Stimulated activated CD4-positive, alpha-beta T cell treated with anti-CD3 and anti-CD28 coated beads, Interleukin-4, amount 100 ng/mL, for 48 hours (primary cell): ENCODE measurements around the gene EPB41L2.
A peak's percentile ranks its signal among the peaks of the same experiment; 100 is the strongest.

Source experiments
- DNase-seq, 2 donors: peaks; one replicate each; pipeline ENCODE4 v3.0.0-alpha.2; 2020; ENCODE audit warnings: low read depth in 2 of 2

The EPB41L2 gene

GRCh38 chr6:130865793-130866192, 197.3 kb downstream of the EPB41L2 start:
- no peak for DNase-seq

GRCh38 chr6:130864344-130864743, 198.7 kb downstream of the EPB41L2 start:
- DNase-seq, result no peak

- DNase-seq, result no peak
Measured at GRCh38 chr6:130863415-130864230, 199.4 kb downstream of the EPB41L2 start.

DNA sequence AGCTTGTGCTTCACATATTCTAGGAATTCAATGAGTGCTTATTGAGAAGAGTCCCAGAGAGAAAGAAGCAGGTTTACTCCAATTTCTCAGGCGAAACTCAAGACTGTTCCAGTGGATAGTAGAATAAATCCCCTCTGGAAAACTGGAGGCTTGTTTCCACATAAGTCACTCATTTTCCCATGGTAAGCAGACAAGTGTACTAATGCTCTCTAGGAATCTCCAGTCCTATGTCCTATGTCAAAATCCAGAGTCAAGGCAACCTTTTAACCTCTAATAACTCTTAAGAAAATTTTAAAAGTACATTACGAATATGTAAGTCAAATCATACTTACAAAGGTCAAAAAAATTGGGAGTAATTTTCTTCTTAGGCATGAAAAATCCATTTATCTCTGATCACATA, 200.7 kb downstream of the EPB41L2 start:
- DNase-seq, result no peak

DNA sequence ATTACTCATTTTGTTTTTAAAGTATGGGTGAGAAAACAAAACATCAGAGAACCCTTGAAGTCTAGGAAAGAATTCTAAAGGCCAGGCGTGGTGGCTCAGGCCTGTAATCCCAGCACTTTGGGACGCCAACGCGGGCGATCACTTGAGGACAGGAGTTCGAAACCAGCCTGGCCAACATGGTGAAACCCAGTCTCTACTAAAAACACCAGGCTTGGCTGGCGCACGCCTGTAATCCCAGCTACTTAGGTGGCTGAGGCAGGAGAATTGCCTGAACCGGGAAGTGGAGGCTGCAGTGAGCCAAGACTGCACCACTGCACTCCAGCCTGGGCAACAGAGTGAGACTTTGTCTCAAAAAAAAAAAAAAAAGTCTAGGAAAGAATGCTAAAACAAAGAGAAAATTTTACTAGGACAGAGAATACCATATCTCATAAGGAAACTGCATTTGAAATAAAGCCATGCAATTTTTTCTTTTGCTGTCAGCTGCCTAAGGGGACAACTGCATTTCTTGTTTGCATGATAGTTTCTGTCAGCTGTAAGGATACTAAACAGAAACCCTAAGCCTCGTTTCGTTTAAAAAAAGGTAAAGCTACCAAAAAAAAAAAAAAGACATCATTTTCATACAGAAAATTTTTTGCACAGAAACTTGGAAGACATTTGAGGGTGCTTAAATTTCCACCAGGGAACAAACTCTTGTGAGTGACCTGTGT, 203.7 kb downstream of the EPB41L2 start:
- no peak for DNase-seq

DNA sequence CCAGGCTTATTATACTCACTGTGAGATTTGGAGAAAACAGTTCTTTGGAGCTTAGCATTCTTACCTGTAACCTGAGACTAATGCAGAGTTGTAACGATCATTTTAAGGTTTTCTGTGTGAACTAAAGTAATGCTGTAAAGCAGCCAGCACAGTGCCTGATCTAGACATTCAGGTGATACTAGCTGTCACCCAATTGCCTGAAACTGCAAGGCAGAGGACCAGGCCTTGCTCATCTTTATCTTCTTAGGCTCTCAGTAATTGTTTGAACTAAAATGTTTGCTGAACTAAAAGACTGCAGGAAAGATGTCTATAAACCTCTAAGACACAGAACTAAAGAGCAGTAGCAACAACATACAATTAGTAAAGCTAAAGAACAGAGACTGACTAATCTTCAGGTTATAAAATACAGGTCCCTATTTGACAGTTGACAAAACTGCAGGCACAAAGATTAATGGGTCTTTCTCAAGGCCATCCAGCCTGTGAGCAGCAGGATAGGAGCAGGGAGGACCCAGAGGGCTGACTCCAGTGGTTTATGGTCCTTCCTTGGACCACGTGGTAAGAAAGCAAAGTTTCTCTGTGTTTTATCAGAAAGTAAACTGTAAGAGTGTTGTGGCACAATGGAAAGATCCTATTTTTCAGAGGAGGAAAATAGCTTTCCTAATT, 204.4 kb downstream of the EPB41L2 start:
- no peak for DNase-seq

- DNase-seq, result no peak
Measured at GRCh38 chr6:130858054-130858453, 205.0 kb downstream of the EPB41L2 start.

GRCh38 chr6:130853555-130854183, 209.4 kb downstream of the EPB41L2 start:
- DNase-seq, result no peak

- no peak for DNase-seq
Measured at GRCh38 chr6:130852844-130853554, 210.0 kb downstream of the EPB41L2 start.

DNA sequence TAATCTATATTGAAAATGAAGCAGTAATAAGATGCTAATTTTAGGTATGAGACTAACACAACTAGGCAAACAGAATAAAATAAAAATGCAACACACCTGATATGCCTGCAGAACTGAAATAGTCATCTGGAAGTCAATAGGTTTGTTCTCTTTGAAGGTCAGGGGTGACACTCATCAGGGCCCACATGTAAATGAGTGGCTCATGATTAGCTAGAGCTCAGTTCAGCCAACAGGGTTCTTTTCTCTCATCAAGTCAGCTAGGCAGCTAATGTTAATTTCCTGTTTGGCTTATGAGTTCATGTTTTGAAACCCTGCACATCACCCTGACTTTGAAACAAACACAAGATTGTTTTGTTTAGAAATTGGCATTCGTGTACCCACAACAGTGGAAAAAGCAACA, 212.0 kb downstream of the EPB41L2 start:
- DNase-seq, result no peak

- no peak for DNase-seq
Measured at GRCh38 chr6:130849594-130849993, 213.5 kb downstream of the EPB41L2 start.

- DNase-seq, result peak in 1 of 2 donors; percentile 4
Measured at GRCh38 chr6:130848945-130849344, 214.1 kb downstream of the EPB41L2 start.

DNA sequence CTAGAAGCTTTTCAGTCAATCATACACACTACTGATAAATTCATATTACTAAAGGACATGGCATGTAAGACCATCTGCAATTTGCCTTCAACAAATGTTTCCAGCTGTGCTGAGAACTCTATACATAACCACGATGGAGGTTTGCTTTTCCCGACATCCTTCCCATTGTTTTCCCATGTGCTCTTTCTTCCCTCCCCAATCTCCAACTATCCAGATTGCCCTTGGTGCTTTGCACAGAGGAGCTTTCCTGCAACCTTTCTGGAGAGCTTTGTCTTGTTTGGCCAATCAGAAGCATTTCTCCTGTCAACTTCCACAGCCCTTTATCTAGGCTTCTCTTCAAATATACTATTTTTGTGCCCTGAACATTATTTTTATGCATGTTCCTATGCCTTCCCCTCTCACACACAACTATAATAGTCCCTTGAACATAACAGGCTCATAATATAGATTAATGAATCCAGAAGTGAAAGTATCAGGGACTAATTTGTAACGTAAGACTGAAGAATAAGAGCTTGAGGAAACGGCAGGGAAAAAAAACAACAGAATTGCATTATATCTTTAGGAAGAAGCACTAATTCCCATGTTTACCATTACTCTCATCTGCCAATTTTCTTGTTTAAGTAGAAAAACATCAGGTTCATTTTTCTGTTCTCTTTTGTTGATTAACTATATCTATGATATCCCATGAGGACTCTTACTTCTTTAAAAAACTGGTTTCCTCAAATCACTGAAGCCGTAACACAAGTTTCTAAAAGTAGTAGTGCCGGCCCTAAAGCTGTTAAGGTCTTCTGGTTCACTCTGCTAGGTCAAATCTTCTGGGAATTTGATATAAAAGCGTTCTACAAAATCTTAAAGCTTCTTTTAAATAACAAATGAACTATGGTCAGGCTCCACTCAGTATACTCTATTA, 215.8 kb downstream of the EPB41L2 start:
- DNase-seq, result no peak

DNA sequence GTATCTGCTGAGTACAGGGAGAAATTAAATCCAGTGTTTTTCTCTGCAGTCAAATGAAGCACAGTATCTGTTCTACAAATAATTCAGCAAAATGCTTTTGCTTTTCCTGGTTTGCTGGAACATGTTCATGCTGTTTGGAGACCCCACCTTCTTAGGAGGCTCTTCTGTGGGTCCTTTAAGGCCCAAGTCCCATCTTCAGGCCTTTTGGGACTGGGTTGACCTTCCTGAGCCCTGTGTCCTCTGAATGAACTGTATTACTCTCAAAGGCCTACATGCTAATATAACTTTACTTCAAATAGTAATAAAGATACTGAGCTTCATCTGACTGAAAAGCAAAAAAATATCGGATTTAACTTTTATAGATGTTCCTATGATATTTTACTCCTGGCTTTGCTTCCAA, 216.5 kb downstream of the EPB41L2 start:
- no peak for DNase-seq

DNA sequence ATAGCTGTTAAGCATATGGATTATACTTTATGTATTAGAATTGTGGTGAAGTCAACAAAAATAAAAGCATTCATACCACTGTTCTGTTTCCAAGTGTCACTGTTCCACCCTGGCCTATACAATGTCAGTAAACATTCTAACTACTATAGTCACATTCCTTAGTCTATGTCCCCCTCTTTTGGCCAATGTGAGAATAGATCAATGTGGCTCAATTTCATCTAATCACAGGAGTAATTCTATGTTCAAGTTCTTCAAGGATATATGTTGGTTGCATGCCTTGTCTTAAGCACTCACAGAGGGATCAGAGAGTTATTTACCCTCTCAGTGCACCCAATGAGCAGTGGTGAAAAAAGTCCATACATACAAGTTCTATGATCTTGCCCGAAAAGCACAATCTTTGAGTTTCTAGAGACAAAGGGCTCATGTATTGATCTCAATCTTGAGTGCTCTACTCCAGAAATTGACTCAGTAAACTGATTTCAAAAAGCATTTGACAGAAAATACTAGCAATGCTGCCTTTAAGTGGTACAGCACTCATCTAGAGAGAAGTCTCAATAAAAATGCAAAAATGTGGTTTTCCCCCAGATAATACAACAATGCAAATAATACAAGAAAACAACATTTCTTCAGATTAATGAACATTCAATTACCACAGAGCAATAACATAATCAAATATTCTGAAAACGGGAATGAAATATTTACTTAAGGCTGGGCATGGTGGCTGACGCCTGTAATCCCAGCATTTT, 219.3 kb downstream of the EPB41L2 start:
- no peak for DNase-seq

DNA sequence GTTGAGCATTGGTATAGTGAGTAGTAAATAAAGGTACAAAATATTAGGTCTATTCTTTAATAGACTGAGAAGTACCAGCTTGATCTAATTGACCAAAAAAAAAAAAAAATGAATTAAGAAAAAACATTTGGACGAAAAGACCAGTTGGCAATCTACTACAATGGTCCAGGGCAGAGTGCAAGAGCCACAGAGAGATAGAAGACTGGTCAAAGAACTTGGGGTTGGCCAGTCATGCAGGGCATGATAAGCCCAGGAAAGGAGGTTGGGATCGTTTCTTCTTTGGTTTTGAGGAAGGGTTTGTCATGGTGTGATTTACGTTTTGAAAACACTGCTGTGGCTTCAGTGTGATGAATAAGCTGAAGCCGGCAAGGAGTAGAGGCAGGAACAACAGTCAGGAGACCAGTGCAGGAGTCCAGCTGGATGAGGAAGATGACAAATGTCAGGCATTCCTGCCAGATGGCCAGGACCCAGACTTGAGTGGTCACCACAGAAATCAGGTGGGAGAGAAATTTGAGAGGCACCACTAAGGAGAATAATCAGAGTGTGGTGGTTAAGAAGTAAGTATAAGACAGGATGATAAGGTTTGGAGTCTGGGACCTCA, 221.8 kb downstream of the EPB41L2 start:
- no peak for DNase-seq

- DNase-seq, result no peak
Measured at GRCh38 chr6:130840050-130840449, 223.0 kb downstream of the EPB41L2 start.

GRCh38 chr6:130839379-130839778, 223.7 kb downstream of the EPB41L2 start:
- DNase-seq, result no peak

DNA sequence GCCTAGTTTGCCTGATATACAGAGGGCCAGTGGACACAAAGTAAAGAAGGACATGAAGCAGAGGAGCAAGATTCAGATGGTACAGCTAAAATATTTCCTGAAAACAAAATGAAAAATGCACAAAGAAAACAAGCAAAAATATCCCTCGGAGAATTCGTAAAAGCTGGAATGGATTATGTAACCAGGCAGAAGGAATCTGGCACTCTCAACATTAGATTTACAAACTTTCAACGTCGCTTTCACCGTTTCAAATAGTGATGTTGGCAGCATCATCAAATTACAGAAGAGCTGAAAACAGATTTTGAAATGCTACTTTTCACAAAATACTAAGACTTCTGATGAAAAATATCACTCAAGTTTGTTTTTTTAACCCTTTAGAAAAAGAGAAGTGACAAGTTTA, 224.1 kb downstream of the EPB41L2 start:
- no peak for DNase-seq
